Right cardiac atrium (tissue), 5 donors: ENCODE measurements around the gene GPM6B. TPM values are rescaled to one million over a fixed set of nuclear protein-coding genes. Genes with fewer than 3 reads are reported as not detected.

Source experiments
- ATAC-seq, 2 donors: fragments of 200-7000 bp; cut with Tn5 transposase; one replicate each; pipeline versions ENCODE4 v1.8.0 to v1.9.1; 2020; ENCODE audit warnings: moderate library complexity in 2 of 2, mild to moderate bottlenecking in 1 of 2
- DNase-seq, 3 donors: peaks; one replicate each; pipeline ENCODE4 v3.0.0-alpha.2; 2020
- H3K27ac ChIP-seq: one replicate; pipeline ENCODE4 v1.5.1; 2013; ENCODE audit warnings: mild to moderate bottlenecking, low read length, control low read depth, moderate library complexity
- H3K27me3 ChIP-seq: one replicate; pipeline ENCODE4 v1.6.1; 2013; ENCODE audit not compliant: control insufficient read depth, insufficient read depth
- H3K4me1 ChIP-seq: one replicate; pipeline ENCODE4 v1.6.1; 2013; ENCODE audit warnings: low read length; ENCODE audit not compliant: control insufficient read depth, insufficient read depth
- H3K4me3 ChIP-seq: one replicate; pipeline ENCODE4 v1.5.1; 2013; ENCODE audit warnings: low read length, control low read depth
- H3K9me3 ChIP-seq: one replicate; pipeline ENCODE4 v1.6.1; 2013; ENCODE audit warnings: low read length; ENCODE audit not compliant: control insufficient read depth
- WGBS: extraction: QIAGEN DNeasy Blood & Tissue Kit; methylation state at CpG from one replicate; pipeline ENCODE4 v1.1.7; 2013; 5-methylcytosine and 5-hydroxymethylcytosine counted together
- intact Hi-C, 4 donors: fragments of 100-400 bp; cut with DNase I; formaldehyde crosslinking; loops; one replicate each; pipeline versions ENCODE4 v1.11.0 to v1.14.0; 2022 to 2023
- long read RNA-seq, 4 donors: library from polyadenylated mRNA; unstranded; transcript quantifications; one replicate each; pipeline ENCODE4 v2.0.0, GENCODE V29; 2020 to 2021
- polyA plus RNA-seq: library from polyadenylated mRNA; stranded (reverse); fragments of 200-250 nt; gene quantifications from one replicate; pipeline ENCODE4 v1.2.3, GENCODE V29; 2013
- total RNA-seq, 4 donors: library from RNA; stranded (reverse); fragmentation: NEBNext Ultra II Directional; extraction: Animal tissue kit (Norgen Biotek cat#: 25700); gene quantifications; one replicate each; pipeline ENCODE4 v1.2.1, GENCODE V29; 2021
- donor health status: healthy with polysubstance abuse.
- donor health status: DM: no; HTN: yes; CAD: no.
- donor health status: DM: no; HTN: no; CAD: no.
- donor health status: DM: no; HTN: yes; CAD: no; lungs with severe emphysema.
- donor health status: DM: yes; HTN: yes; CAD: no.

Gene GPM6B, protein sequence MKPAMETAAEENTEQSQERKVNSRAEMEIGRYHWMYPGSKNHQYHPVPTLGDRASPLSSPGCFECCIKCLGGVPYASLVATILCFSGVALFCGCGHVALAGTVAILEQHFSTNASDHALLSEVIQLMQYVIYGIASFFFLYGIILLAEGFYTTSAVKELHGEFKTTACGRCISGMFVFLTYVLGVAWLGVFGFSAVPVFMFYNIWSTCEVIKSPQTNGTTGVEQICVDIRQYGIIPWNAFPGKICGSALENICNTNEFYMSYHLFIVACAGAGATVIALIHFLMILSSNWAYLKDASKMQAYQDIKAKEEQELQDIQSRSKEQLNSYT
- total RNA-seq (10 to 100 TPM; 12.0 to 16.4 (median 14.0) TPM), polyA plus RNA-seq (11.0 TPM)
- long read RNA-seq, donor 1, transcript GPM6B-205 (7 exons, 3,957 nt): major isoform, 15 of 26 reads
- long read RNA-seq, donor 1, partial matches to known transcripts: 4 of 26 reads
- long read RNA-seq, donor 1, other reads (novel, unspliced or antisense): 1 of 26 reads
- long read RNA-seq, donor 2, transcript GPM6B-205 (7 exons, 3,957 nt): major isoform, 5 of 9 reads
- long read RNA-seq, donor 2, partial matches to known transcripts: 2 of 9 reads
- long read RNA-seq, donor 2, other reads (novel, unspliced or antisense): 1 of 9 reads
- long read RNA-seq, donor 3, transcript GPM6B-205 (7 exons, 3,957 nt): major isoform, 23 of 40 reads
- long read RNA-seq, donor 3, transcript GPM6B-203 (7 exons, 1,830 nt): minor isoform, 8 of 40 reads
- long read RNA-seq, donor 3, partial matches to known transcripts: 5 of 40 reads
- long read RNA-seq, donor 3, other reads (novel, unspliced or antisense): 1 of 40 reads
- long read RNA-seq, donor 4, transcript GPM6B-205 (7 exons, 3,957 nt): major isoform, 8 of 18 reads
- long read RNA-seq, donor 4, partial matches to known transcripts: 1 of 18 reads
- long read RNA-seq, donor 4, other reads (novel, unspliced or antisense): 4 of 18 reads

- H3K4me3 ChIP-seq: no peak within 1 kb of the TSS
Measured at GRCh38 chrX:13816643-13817627, at the start of gene GPM6B. TSS of gene GPM6B (minus strand) at chrX:13817093. CDS start at chrX:13816904, 189 bp downstream.

GRCh38 chrX:13864264-13864663 lies 47.4 kb upstream of the GPM6B start:
- 42% methylated on average over 7 of the region's 7 CpGs for WGBS
- ATAC-seq (no peak), DNase-seq (no peak)
- Histone ChIP-seq H3K9me3 (no peaks in the 10 kb centered on the region), H3K27ac (no peak overlapping the region), H3K4me3 (no peak overlapping the region), H3K4me1 (no peaks in the 10 kb centered on the region), H3K27me3 (no peaks in the 10 kb centered on the region)
- intact Hi-C loops: no loop called here

More at GRCh38 chrX:13816643-13817627, at the start of gene GPM6B:
- no peaks in the 10 kb centered on the region for H3K4me1 ChIP-seq
- DNase-seq: no peak
- H3K27me3 ChIP-seq: no peaks in the 10 kb centered on the region
- WGBS: 38% methylated on average over 19 of the region's 19 CpGs
- intact Hi-C loops: no loop called here
- no peaks in the 10 kb centered on the region for H3K9me3 ChIP-seq
- no peak for ATAC-seq
- no peak within 1 kb of the TSS for H3K27ac ChIP-seq

DNA sequence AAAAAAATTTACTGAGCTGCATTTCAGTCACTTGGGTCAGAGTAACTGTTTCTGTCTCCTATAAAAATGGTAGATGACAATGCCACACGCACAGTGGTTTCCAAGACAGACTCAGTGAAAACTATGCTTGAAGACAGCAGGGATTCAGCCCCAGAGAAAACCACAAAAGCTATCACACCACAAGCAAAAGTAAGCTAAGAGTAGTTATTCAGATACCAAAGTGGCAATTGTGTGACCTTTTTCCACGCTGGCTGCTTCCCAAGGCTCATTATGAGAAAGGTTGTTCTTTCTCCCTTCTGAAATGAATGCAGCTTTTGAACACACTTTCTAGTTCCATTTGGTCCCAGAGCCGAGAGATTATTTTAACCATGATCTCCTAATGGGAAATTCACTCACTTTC lies 46.4 kb upstream of the GPM6B start:
- WGBS: 55% methylated on average over 3 of the region's 3 CpGs
- DNase-seq (no peak), ATAC-seq (no peak)
- no peaks in the 10 kb centered on the region for H3K4me1 ChIP-seq
- H3K27ac ChIP-seq: no peak overlapping the region
- no peaks in the 10 kb centered on the region for H3K9me3 ChIP-seq
- no peak overlapping the region for H3K4me3 ChIP-seq
- no peaks in the 10 kb centered on the region for H3K27me3 ChIP-seq
- intact Hi-C loops: no loop called here

- intact Hi-C loops: no loop called here
- DNase-seq (no peak), ATAC-seq (no peak)
- 80% methylated on average over 1 of the region's 1 CpG for WGBS
- H3K27ac ChIP-seq: no peak overlapping the region
- H3K27me3 ChIP-seq: no peaks in the 10 kb centered on the region
- H3K9me3 ChIP-seq: no peaks in the 10 kb centered on the region
- no peaks in the 10 kb centered on the region for H3K4me1 ChIP-seq
- H3K4me3 ChIP-seq: no peak overlapping the region
Measured at GRCh38 chrX:13859724-13860123, 42.8 kb upstream of the GPM6B start.

DNA sequence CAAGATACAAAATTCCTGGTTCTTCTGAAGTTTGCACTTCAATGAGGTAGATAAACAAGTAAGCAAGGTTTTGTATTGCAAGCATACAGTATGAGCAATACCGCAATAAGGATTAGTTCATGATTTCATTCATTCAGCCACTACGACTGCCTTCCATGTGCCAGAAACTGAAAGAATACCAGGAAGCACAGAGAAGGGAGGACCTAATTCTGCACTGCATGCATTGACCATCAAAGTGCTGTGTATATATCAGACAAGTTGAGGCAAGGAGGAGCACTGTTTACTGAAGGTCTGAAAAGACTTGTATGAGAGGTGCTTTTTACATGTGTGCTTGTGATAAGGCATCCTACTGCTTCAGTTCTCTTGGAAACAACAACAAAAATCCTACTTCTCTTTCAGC lies 40.9 kb upstream of the GPM6B start:
- Histone ChIP-seq H3K27ac (no peak overlapping the region), H3K4me1 (no peaks in the 10 kb centered on the region), H3K4me3 (no peak overlapping the region), H3K9me3 (no peaks in the 10 kb centered on the region), H3K27me3 (no peaks in the 10 kb centered on the region)
- WGBS: 77% methylated on average over 2 of the region's 2 CpGs
- intact Hi-C loops: no loop called here
- no peak for DNase-seq
- ATAC-seq: no peak

DNA sequence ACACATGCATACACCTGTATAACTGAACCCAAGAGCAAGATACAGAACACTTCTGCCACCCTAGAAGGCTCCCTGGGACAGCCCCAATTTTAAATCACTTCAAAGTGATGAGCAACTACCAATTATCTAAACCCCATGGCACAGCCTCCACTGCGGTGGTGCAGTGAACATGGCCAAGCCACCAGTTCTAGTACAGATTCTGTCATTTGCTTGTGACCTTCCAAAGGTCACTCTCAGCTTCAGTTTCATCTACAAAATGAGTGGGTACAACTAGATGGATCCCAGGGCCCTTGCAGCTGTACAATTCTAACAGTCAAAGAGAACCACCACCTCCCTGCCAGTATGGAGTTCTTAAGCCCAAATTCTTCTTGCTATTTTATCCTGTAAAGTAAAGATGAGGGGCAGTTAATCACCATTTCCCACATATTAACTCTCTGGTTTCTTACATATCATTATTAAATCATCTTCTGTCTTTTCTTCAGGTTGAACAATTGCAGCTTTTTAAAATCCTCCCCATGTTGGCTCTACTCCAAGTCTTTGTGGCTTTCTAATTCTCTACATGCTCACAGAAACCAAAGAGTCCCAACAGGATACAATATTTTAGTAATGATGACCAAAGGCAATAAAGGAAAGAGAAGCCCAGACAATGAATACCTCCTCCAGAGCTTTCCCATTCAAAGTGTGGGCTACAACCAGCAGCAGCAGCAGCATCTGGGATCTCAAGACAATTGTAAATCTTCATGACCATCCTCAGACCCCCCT lies 39.0 kb upstream of the GPM6B start:
- ATAC-seq: no peak
- WGBS: 85% methylated on average over 1 of the region's 1 CpG
- H3K27me3 ChIP-seq: no peaks in the 10 kb centered on the region
- H3K27ac ChIP-seq: no peak overlapping the region
- H3K4me3 ChIP-seq: no peak overlapping the region
- no peaks in the 10 kb centered on the region for H3K4me1 ChIP-seq
- DNase-seq: no peak
- no peaks in the 10 kb centered on the region for H3K9me3 ChIP-seq
- intact Hi-C loops: no loop called here

- ATAC-seq: no peak
- WGBS: 72% methylated on average over 2 of the region's 2 CpGs
Measured at GRCh38 chrX:13854003-13854402, 37.1 kb upstream of the GPM6B start.

DNA sequence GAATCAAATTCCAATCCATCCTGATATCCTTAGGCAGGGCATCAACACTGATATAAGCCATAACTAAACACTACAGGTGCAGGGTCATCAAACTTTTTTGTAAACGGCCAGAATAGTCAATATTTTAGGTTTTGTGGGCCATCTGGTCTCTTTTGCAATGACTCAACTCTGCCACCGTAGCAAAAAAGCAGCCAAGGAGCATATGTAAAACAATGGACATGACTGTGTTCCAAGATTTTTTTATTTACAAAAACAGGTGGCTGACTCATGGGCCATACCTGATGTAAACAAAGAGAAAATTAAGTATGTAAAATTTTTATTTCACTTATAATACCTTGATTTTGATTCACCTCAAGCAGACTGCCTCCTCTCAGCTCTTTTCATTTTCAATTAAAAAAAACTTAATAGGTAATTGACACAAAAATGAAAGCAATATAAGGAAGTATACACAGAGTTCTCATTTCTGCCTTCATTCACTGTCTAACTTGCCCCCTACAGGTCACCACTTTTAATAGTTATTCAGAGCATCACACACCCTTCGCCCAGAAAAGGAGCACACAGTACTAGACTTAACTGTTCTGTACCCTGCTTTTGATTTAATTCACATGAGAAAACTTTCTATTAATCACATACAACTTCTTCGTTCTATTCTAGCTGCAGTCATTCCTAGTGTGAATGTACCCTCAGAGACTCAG lies 35.3 kb upstream of the GPM6B start:
- WGBS: 74% methylated on average over 4 of the region's 4 CpGs
- H3K27me3 ChIP-seq: no peaks in the 10 kb centered on the region
- H3K4me3 ChIP-seq: no peak overlapping the region
- no peak for ATAC-seq
- no peak for DNase-seq
- H3K27ac ChIP-seq: no peak overlapping the region
- H3K9me3 ChIP-seq: no peaks in the 10 kb centered on the region
- no peaks in the 10 kb centered on the region for H3K4me1 ChIP-seq
- intact Hi-C loops: no loop called here

More at GRCh38 chrX:13854003-13854402, 37.1 kb upstream of the GPM6B start:
- Histone ChIP-seq H3K9me3 (no peaks in the 10 kb centered on the region), H3K27me3 (no peaks in the 10 kb centered on the region), H3K4me3 (no peak overlapping the region), H3K4me1 (no peaks in the 10 kb centered on the region), H3K27ac (no peak overlapping the region)
- intact Hi-C loops: no loop called here
- DNase-seq: no peak

GRCh38 chrX:13845721-13846378 lies 29.0 kb upstream of the GPM6B start:
- ATAC-seq: no peak
- 73% methylated on average over 8 of the region's 8 CpGs for WGBS

More at GRCh38 chrX:13845721-13846378, 29.0 kb upstream of the GPM6B start:
- Histone ChIP-seq H3K4me1 (no peaks in the 10 kb centered on the region), H3K27ac (no peak overlapping the region), H3K27me3 (no peaks in the 10 kb centered on the region), H3K9me3 (no peaks in the 10 kb centered on the region), H3K4me3 (no peak overlapping the region)
- intact Hi-C loops: no loop called here
- DNase-seq: no peak
